WERI-Rb-1 (cell line): ENCODE measurements around the gene RNU6-1.

Source experiments
- DNase-seq: peaks from one replicate; pipeline ENCODE4 v3.0.0-alpha.2; 2020
- H3K27ac ChIP-seq: fragments of 250-450 bp; sonication (Bioruptor Pico); 2 replicates; pipeline ENCODE4 v1.5.1; 2020; ENCODE audit warnings: mild to moderate bottlenecking, moderate library complexity
- H3K27me3 ChIP-seq: fragments of 250-450 bp; sonication (Bioruptor Pico); 2 replicates; pipeline ENCODE4 v1.5.1; 2021; ENCODE audit warnings: mild to moderate bottlenecking, low read depth, moderate library complexity; ENCODE audit not compliant: insufficient read depth, severe bottlenecking
- H3K36me3 ChIP-seq: fragments of 250-450 bp; sonication (Bioruptor Pico); 2 replicates; pipeline ENCODE4 v1.5.1; 2020; ENCODE audit warnings: mild to moderate bottlenecking, moderate library complexity
- H3K4me3 ChIP-seq: 2 replicates; pipeline ENCODE4 v1.5.1; 2011; ENCODE audit warnings: low read depth, mild to moderate bottlenecking, control low read depth, low read length
- H3K9me3 ChIP-seq: fragments of 250-450 bp; sonication (Bioruptor Pico); 2 replicates; pipeline ENCODE4 v1.5.1; 2021; ENCODE audit warnings: mild to moderate bottlenecking, moderate library complexity; ENCODE audit not compliant: severe bottlenecking
- TF ChIP-seq, protein P1 (sequence below): IDR thresholded peaks from 2 replicates; pipeline ENCODE4 v1.5.1; 2011; ENCODE audit warnings: low read depth, mild to moderate bottlenecking, control low read depth, inconsistent platforms, low read length

The RNU6-1 gene

GRCh38 chr15:67796196-67797127 is 43.4 kb downstream of the RNU6-1 start:
- DNase-seq: no peak
- no peaks in the 10 kb centered on the region for H3K36me3 ChIP-seq
- H3K4me3 ChIP-seq: no peak overlapping the region
- no peaks in the 10 kb centered on the region for H3K27me3 ChIP-seq
- no peaks in the 10 kb centered on the region for H3K9me3 ChIP-seq
- no peak overlapping the region for H3K27ac ChIP-seq
- TF ChIP-seq, protein P1, sequence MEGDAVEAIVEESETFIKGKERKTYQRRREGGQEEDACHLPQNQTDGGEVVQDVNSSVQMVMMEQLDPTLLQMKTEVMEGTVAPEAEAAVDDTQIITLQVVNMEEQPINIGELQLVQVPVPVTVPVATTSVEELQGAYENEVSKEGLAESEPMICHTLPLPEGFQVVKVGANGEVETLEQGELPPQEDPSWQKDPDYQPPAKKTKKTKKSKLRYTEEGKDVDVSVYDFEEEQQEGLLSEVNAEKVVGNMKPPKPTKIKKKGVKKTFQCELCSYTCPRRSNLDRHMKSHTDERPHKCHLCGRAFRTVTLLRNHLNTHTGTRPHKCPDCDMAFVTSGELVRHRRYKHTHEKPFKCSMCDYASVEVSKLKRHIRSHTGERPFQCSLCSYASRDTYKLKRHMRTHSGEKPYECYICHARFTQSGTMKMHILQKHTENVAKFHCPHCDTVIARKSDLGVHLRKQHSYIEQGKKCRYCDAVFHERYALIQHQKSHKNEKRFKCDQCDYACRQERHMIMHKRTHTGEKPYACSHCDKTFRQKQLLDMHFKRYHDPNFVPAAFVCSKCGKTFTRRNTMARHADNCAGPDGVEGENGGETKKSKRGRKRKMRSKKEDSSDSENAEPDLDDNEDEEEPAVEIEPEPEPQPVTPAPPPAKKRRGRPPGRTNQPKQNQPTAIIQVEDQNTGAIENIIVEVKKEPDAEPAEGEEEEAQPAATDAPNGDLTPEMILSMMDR: no peak

GRCh38 chr15:67794832-67795574 is 44.8 kb downstream of the RNU6-1 start:
- TF ChIP-seq, protein P1: no peak
- H3K27me3 ChIP-seq: no peaks in the 10 kb centered on the region
- no peak for DNase-seq

GRCh38 chr15:67792250-67792942 is 47.4 kb downstream of the RNU6-1 start:
- no peaks in the 10 kb centered on the region for H3K27me3 ChIP-seq
- no peaks in the 10 kb centered on the region for H3K36me3 ChIP-seq
- H3K27ac ChIP-seq: no peak overlapping the region
- no peak for DNase-seq
- no peak overlapping the region for H3K4me3 ChIP-seq
- H3K9me3 ChIP-seq: no peaks in the 10 kb centered on the region
- TF ChIP-seq, protein P1: no peak

More at GRCh38 chr15:67794832-67795574, 44.8 kb downstream of the RNU6-1 start:
- no peaks in the 10 kb centered on the region for H3K36me3 ChIP-seq
- no peak overlapping the region for H3K27ac ChIP-seq
- H3K9me3 ChIP-seq: no peaks in the 10 kb centered on the region
- H3K4me3 ChIP-seq: no peak overlapping the region

GRCh38 chr15:67790610-67791319 is 49.1 kb downstream of the RNU6-1 start:
- DNase-seq: no peak
- Histone ChIP-seq H3K4me3 (no peak overlapping the region), H3K36me3 (no peaks in the 10 kb centered on the region), H3K27ac (no peak overlapping the region), H3K27me3 (no peaks in the 10 kb centered on the region), H3K9me3 (no peaks in the 10 kb centered on the region)
- TF ChIP-seq, protein P1: no peak
